Activated T-helper 1 cell treated with anti-CD3 and anti-CD28 coated beads, Interleukin-12 subunit alpha, Interleukin-12 subunit beta, Interleukin-2, Interleukin-4 antibody, amounts not matched to agents 30 ng/mL and 10 ng/mL and 1 ng/mL, durations not matched to agents 14 hours and 24 hours and 36 hours (primary cell): ENCODE results near the gene MFSD6. TPM values are rescaled to one million over a fixed set of nuclear protein-coding genes. Genes with fewer than 3 reads are reported as not detected.
"Not testable (repeated sequence)": the region's sequence is repeated elsewhere in the genome, so short reads cannot be mapped to it uniquely, and the experiment has no call there.

Experiments
- DNase-seq: peaks from one replicate; pipeline ENCODE4 v3.0.0; 2021; ENCODE audit warnings: low spot score
- H3K27ac Mint-ChIP-seq: one replicate; pipeline ENCODE4 v1.8.0; 2021; ENCODE audit warnings: mild to moderate bottlenecking, mixed read lengths
- H3K27me3 Mint-ChIP-seq: one replicate; pipeline ENCODE4 v1.8.0; 2022; ENCODE audit warnings: mild to moderate bottlenecking, moderate library complexity, mixed read lengths; ENCODE audit not compliant: insufficient read depth
- H3K36me3 Mint-ChIP-seq: one replicate; pipeline ENCODE4 v1.8.0; 2021; ENCODE audit warnings: low read depth, mixed read lengths
- H3K4me1 Mint-ChIP-seq: one replicate; pipeline ENCODE4 v1.8.0; 2021; ENCODE audit warnings: low read depth, mixed read lengths
- H3K4me3 Mint-ChIP-seq: one replicate; pipeline ENCODE4 v1.8.0; 2021; ENCODE audit warnings: mild to moderate bottlenecking, moderate library complexity, mixed read lengths
- H3K9me3 Mint-ChIP-seq: one replicate; pipeline ENCODE4 v1.8.0; 2021; ENCODE audit warnings: mixed read lengths
- intact Hi-C: fragments of 100-400 bp; cut with micrococcal nuclease; formaldehyde crosslinking; loops from one replicate; pipeline ENCODE4 v1.15.1; 2024
- total RNA-seq: library from RNA; stranded (reverse); gene quantifications from 2 replicates; pipeline ENCODE4 v1.2.3, GENCODE V29; 2022

Gene MFSD6
- total RNA-seq, 1 donor from 2014 or later, result 45.8 TPM

DNA sequence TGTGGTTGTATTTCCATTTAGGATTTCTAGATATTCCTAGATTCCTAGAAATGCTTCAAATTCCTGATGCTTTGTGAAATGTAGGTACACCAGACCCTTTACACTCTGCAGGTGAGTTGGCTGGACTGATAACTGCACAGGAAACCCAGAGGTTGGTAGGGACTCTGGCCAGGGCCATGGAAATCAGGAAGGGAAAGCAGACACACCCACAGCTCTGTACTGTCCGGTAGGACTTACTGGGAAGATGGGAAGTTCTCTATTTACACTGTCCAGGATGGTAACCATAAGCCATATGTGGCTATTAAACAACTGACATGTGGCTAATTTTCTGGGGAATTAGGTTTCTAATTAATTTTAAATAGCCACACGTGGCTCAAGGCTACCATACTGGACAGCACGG is 94.9 kb downstream of the MFSD6 start:
- Mint-ChIP-seq H3K9me3 (no peaks in the 10 kb centered on the region), H3K36me3 (peaks cover 49% of the 10 kb centered on the region), H3K4me3 (no peak overlapping the region), H3K27me3 (no peaks in the 10 kb centered on the region), H3K4me1 (peaks cover 14% of the 10 kb centered on the region), H3K27ac (no peak overlapping the region)
- DNase-seq, result no peak
- intact Hi-C loops, result no loop called here

DNA sequence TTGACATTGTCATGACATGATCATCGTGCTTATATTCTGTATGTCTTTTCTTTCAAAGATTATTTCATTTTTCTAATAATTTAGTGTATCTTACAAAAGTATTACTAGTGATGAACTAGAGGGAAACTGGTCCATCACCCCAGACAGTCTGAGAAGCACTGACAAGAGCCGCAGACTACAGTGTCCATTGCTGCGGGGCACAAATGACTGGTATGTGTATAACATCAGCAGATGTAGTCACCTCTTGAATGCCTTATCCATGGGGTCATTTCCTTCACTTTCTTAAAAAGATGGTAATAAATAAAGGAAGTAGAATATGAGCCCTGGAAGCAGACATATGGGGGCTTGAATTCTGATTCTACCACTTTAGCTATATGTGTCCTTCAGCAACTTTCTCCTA is 96.8 kb downstream of the MFSD6 start:
- Mint-ChIP-seq H3K27me3 (no peaks in the 10 kb centered on the region), H3K4me1 (peaks cover 14% of the 10 kb centered on the region), H3K27ac (no peak overlapping the region), H3K4me3 (no peak overlapping the region), H3K9me3 (no peaks in the 10 kb centered on the region), H3K36me3 (peaks cover 43% of the 10 kb centered on the region)
- intact Hi-C loops, result no loop called here
- DNase-seq, result no peak

DNA sequence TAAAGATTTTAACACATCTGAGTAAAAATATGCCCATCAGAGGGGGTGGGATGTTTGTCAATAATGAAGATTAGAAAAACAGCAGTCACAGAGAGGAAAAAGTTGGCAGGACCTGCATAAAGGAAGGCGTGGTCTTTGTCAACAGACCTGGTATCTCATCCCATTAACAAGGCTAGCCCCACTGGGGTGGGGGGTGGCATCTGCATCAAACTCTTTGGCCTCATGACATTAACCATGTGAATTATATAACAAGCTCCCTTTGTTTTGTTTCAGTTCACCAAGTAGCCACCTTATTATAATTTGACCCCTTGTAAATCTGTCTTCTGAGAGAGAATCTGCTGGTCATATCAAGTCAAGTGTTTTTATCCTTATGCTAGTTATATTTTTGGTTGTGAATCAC is 97.5 kb downstream of the MFSD6 start:
- Mint-ChIP-seq H3K4me3 (no peak overlapping the region), H3K9me3 (no peaks in the 10 kb centered on the region), H3K4me1 (peaks cover 14% of the 10 kb centered on the region), H3K27me3 (no peaks in the 10 kb centered on the region), H3K36me3 (peaks cover 41% of the 10 kb centered on the region), H3K27ac (no peak overlapping the region)
- intact Hi-C loops, result no loop called here
- DNase-seq, result no peak

DNA sequence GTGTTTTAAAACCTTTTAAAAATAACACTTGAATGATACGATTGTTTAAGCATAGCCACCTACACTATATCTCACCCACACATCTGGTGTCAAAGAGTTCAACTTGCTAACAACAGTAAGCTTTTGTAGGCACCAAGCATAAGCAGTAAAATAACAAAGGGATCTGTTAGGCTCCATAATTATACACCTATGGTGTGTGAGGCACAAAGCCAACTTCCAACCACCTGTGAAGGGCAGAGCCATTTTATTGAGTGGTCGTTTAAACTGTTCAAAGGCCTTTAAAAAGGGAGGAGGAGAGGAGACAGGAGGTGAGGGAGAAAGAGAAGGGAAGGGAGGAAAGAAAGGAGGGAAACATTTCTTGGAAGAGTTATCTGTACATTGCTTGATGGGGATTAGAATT is 98.5 kb downstream of the MFSD6 start:
- Mint-ChIP-seq H3K27ac (no peak overlapping the region), H3K9me3 (no peaks in the 10 kb centered on the region), H3K27me3 (no peaks in the 10 kb centered on the region), H3K4me3 (no peak overlapping the region), H3K4me1 (peaks cover 8% of the 10 kb centered on the region), H3K36me3 (peaks cover 39% of the 10 kb centered on the region)
- intact Hi-C loops, result no loop called here
- DNase-seq, result no peak

DNA sequence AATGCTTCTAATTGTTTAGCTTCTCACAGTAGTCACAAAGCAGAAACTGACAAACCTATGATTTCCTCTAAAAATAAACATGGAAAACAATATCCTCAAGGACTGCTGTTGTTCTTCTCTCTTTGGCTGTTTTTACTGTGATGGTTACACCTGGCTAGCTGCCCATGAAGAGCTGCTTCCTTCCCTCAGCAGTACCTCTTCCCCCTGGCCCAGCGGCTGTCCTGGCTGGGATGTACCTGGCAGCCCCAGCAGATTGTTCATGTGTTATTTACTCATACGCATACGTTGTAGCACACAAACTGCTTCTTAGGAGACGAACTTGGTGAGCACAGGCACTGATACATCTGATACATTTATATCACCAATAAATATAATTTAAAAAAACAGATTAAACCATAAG is 99.0 kb downstream of the MFSD6 start:
- Mint-ChIP-seq H3K9me3 (no peaks in the 10 kb centered on the region), H3K4me3 (no peak overlapping the region), H3K27me3 (no peaks in the 10 kb centered on the region), H3K36me3 (peaks cover 39% of the 10 kb centered on the region), H3K4me1 (peaks cover 8% of the 10 kb centered on the region), H3K27ac (no peak overlapping the region)
- intact Hi-C loops, result no loop called here
- DNase-seq, result no peak

DNA sequence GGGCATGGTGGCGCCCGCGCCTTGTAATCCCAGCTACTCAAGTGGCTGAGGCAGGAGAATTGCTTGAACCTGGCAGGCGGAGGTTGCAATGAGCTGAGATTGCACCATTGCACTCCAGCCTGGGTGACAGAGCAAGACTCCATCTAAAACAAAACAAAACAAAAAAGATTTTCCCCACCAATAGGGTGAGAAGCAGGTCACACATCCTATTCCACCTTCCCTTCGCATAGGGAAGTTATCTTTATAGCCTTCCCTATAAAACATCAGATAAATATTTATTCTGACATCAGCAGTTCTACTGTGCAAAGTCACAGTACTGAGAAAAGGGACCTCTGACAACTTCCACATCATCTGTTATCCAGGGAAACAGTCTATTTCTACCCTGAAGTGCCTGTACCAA is 101.7 kb downstream of the MFSD6 start:
- H3K27ac Mint-ChIP-seq, H3K4me3 Mint-ChIP-seq, DNase-seq, H3K9me3 Mint-ChIP-seq, H3K27me3 Mint-ChIP-seq: not testable (repeated sequence)
- H3K4me1 Mint-ChIP-seq, result peaks cover 17% of the 10 kb centered on the region
- intact Hi-C loops, result loop anchor here (10.0 kb wide), 1 partner anchor 425 kb away; no protein-coding TSS in a partner anchor
- peaks cover 44% of the 10 kb centered on the region for H3K36me3 Mint-ChIP-seq

DNA sequence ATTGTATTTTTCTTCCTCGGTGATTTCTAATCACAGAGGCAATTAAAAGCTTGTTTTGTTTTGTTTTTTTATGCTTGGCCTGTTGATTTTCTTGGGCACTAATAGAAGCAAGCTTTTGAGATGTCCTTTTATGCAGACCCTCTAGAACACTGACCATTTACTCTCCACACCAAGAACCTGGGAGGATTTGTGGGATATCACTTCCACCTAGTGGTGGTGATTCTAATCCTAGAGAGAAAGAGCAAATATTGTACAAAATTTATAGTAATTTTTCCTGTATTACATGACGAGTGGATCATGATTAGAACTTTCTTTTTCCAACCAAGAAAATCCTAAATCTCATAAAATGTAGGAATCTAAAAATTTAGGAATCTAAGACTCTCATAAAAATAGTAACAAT is 102.9 kb downstream of the MFSD6 start:
- DNase-seq, result no peak
- H3K4me3 Mint-ChIP-seq, result no peak overlapping the region
- H3K36me3 Mint-ChIP-seq, result peaks cover 41% of the 10 kb centered on the region
- peaks cover 29% of the 10 kb centered on the region for H3K4me1 Mint-ChIP-seq
- no peaks in the 10 kb centered on the region for H3K27me3 Mint-ChIP-seq
- H3K27ac Mint-ChIP-seq, result no peak overlapping the region
- intact Hi-C loops, result loop anchor here (1.0 to 10.0 kb wide), 3 partner anchors 128 to 426 kb away; no protein-coding TSS in a partner anchor
- no peaks in the 10 kb centered on the region for H3K9me3 Mint-ChIP-seq

DNA sequence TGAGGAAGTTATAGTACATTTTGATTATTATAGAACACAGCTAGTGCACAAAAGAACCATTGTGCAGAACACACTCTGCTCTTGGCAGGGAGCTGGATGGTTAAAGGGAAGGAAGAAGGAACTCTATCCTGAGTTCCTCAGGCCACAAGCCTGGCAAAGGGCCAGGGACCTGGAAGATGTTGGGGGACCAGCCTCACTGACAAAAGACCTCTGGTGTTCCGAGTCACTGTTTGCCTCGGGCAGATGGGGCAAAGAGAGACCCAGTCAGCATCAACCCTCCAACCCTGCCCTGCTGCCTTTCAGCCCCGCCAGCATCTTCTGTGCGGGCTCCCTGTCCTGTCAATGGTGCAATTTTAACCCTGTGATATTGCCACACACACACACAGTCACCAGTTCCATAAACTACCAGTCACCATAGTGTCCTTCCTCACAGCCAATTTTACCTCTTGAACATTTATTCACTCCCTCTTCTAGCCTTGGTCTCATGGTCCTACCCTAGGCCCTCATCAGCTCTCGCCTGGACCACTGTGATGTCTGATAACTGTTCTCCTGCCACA is 104.5 kb downstream of the MFSD6 start:
- no peak for DNase-seq
- intact Hi-C loops, result loop anchor here (10.0 kb wide), 1 partner anchor 428 kb away; no protein-coding TSS in a partner anchor
- peaks cover 30% of the 10 kb centered on the region for H3K4me1 Mint-ChIP-seq
- peaks cover 33% of the 10 kb centered on the region for H3K36me3 Mint-ChIP-seq
- no peak overlapping the region for H3K4me3 Mint-ChIP-seq
- H3K9me3 Mint-ChIP-seq, result no peaks in the 10 kb centered on the region
- no peaks in the 10 kb centered on the region for H3K27me3 Mint-ChIP-seq
- no peak overlapping the region for H3K27ac Mint-ChIP-seq

DNA sequence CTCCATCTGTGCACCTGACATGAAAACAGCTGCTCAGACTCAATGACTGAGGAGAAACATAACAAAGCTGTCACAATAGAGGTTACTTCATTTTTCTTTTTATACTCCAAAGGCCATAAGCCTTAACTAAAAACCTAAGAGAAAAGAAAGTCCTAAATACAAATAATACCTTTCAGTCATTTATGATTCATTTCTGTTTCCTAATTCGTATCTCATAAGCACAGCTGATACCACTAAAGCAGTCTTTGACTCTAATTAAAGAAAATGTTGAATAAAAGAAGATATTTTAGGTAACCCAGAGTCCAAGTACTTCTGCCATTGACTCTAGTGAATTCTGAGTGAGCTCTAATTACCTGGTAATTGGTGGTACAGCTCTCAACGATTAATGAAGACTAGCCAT is 105.7 kb downstream of the MFSD6 start:
- H3K4me3 Mint-ChIP-seq, result no peak overlapping the region
- H3K9me3 Mint-ChIP-seq, result no peaks in the 10 kb centered on the region
- intact Hi-C loops, result loop anchor here (10.0 kb wide), 1 partner anchor 429 kb away; no protein-coding TSS in a partner anchor
- H3K27ac Mint-ChIP-seq, result no peak overlapping the region
- H3K4me1 Mint-ChIP-seq, result peaks cover 30% of the 10 kb centered on the region
- no peaks in the 10 kb centered on the region for H3K27me3 Mint-ChIP-seq
- no peak for DNase-seq
- peaks cover 34% of the 10 kb centered on the region for H3K36me3 Mint-ChIP-seq

DNA sequence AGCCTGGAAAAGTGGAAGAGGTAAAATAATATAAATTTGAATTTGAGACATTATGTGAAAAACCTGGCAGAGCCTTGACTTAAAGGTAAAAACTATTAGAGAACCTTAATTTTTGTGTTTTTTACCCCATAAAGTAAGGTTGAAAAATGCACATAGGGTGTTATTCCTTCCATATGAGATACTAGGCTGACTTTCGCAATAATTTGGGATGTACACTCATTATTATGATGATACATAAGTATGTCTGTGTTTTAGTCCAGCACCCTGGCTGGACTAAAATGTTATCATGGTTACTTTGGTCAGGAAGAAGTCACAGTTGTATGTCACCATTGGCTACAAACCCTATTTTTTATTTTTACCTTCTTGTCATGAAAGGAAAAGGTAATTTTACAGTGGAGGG is 106.5 kb downstream of the MFSD6 start:
- DNase-seq, result no peak
- no peak overlapping the region for H3K27ac Mint-ChIP-seq
- no peaks in the 10 kb centered on the region for H3K27me3 Mint-ChIP-seq
- intact Hi-C loops, result loop anchor here (1.0 to 10.0 kb wide), 5 partner anchors 19 to 430 kb away; partner anchors contain the start of gene MFSD6
- H3K9me3 Mint-ChIP-seq, result no peaks in the 10 kb centered on the region
- H3K36me3 Mint-ChIP-seq, result peaks cover 33% of the 10 kb centered on the region
- H3K4me1 Mint-ChIP-seq, result peaks cover 30% of the 10 kb centered on the region
- H3K4me3 Mint-ChIP-seq, result peak overlapping the region; percentile 45

DNA sequence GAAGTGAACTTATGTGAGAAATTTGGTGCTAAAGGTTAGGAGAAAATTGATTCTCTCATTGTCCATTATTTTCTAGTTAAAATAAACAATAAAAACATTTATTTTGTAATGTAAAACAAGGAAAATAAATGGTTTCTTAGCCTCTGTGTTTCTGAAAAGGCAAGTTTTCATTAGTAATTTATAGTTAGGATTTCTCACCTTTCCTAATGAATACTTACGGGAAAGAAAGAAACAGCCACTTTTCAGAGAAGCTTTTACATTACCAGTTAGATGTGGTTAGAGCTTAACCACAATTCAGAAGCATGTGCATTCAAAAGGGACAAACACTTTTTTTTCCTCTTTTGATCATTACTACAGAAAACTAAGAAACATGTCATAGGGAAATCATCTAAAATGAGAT is 107.5 kb downstream of the MFSD6 start:
- DNase-seq, result no peak
- peak overlapping the region; percentile 1 for H3K4me3 Mint-ChIP-seq
- no peaks in the 10 kb centered on the region for H3K9me3 Mint-ChIP-seq
- H3K4me1 Mint-ChIP-seq, result peaks cover 38% of the 10 kb centered on the region
- H3K27ac Mint-ChIP-seq, result peak overlapping the region; percentile 64
- peaks cover 32% of the 10 kb centered on the region for H3K36me3 Mint-ChIP-seq
- intact Hi-C loops, result loop anchor here (1.0 to 10.0 kb wide), 5 partner anchors 18 to 431 kb away; partner anchors contain the start of gene MFSD6
- H3K27me3 Mint-ChIP-seq, result no peaks in the 10 kb centered on the region

DNA sequence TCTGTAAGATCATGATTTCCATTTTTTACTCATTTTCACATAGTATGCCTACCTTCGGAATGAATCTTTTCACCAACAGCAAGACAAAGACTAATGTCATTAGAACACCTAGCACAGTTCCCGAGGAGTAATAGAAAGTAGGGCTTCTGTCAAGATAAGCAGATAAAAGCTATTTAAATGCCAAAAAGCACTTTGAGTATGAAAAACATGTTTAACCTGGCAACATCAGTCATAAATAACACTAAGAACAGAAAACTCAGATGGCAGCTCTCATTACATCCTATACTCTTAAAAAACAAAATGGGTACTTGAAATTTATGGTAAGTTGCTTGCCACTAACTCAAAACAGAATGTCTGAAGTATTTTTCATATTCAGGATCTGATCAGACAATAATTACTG is 109.3 kb downstream of the MFSD6 start:
- intact Hi-C loops, result loop anchor here (5.0 to 10.0 kb wide), 4 partner anchors 110 to 433 kb away; partner anchors contain the start of gene MFSD6
- Mint-ChIP-seq H3K27me3 (no peaks in the 10 kb centered on the region), H3K36me3 (peaks cover 39% of the 10 kb centered on the region), H3K27ac (no peak overlapping the region), H3K4me1 (peaks cover 49% of the 10 kb centered on the region), H3K4me3 (no peak overlapping the region), H3K9me3 (no peaks in the 10 kb centered on the region)
- no peak for DNase-seq

DNA sequence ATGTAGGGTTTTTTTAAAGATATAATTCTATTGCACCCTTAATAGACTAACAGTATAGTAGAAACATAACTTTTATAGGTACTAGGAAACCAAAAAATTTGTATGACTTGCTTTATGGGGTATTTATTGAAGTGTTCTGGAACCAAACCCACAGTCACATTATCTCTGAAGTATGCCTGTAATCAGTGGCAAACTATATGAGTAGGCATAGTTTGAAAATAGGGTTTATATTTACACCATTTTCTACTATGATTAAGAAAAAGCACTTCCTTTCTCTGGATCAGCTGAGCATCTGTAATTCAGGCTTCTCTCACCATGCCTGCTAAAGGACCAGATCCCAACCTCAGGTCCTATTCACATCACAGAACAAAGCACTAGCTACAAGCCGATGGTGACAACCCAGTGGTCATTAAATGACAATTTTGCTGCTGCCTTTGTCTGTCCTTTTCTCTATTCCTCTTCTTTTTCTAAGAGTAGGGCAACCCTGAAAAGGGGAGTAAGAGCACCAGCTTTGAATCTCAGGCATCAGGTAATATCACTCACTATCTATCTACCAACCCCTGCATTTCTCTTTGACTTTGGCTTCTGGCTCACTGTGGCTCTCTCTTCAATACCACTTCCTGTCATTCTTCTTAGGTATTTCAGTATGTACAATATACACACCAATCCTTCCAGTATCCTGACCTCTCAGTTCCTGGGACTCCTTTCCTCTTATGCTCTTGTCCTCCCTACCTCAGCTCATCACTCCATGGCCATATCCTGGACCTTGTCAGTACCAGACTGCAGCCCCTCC is 112.0 kb downstream of the MFSD6 start:
- DNase-seq, result no peak
- peaks cover 28% of the 10 kb centered on the region for H3K36me3 Mint-ChIP-seq
- no peaks in the 10 kb centered on the region for H3K9me3 Mint-ChIP-seq
- intact Hi-C loops, result loop anchor here (5.0 to 10.0 kb wide), 4 partner anchors 113 to 435 kb away; partner anchors contain the start of gene MFSD6
- H3K27ac Mint-ChIP-seq, result peak overlapping the region; percentile 33
- peaks cover 41% of the 10 kb centered on the region for H3K4me1 Mint-ChIP-seq
- H3K4me3 Mint-ChIP-seq, result peak overlapping the region; percentile 17
- H3K27me3 Mint-ChIP-seq, result no peaks in the 10 kb centered on the region
